Upper lobe of right lung (tissue), 1 donor: ENCODE data around the gene FABP3. TPM values are rescaled to one million over a fixed set of nuclear protein-coding genes. Genes with fewer than 3 reads are reported as not detected.
A peak's percentile ranks its signal among the peaks of the same experiment; 100 is the strongest.

Experiments
- ATAC-seq: fragments of 200-7000 bp; cut with Tn5 transposase; one replicate; pipeline ENCODE4 v1.9.1; 2020; ENCODE audit warnings: mild to moderate bottlenecking, moderate library complexity
- DNase-seq: peaks from one replicate; pipeline ENCODE4 v3.0.0-alpha.2; 2020
- H3K27ac ChIP-seq: fragments of 200-600 bp; one replicate; pipeline ENCODE4 v1.8.0; 2022
- H3K27me3 ChIP-seq: fragments of 200-600 bp; one replicate; pipeline ENCODE4 v1.8.0; 2022; ENCODE audit warnings: mild to moderate bottlenecking
- H3K36me3 ChIP-seq: fragments of 200-600 bp; one replicate; pipeline ENCODE4 v1.8.0; 2022
- H3K4me1 ChIP-seq: fragments of 200-600 bp; one replicate; pipeline ENCODE4 v1.8.0; 2022
- H3K4me3 ChIP-seq: fragments of 200-600 bp; one replicate; pipeline ENCODE4 v1.8.0; 2022; ENCODE audit warnings: mild to moderate bottlenecking
- H3K9me3 ChIP-seq: fragments of 200-600 bp; one replicate; pipeline ENCODE4 v1.8.0; 2022
- intact Hi-C: fragments of 100-400 bp; cut with DNase I; formaldehyde crosslinking; loops from one replicate; pipeline ENCODE4 v1.11.0; 2022
- total RNA-seq: library from RNA; stranded (reverse); fragmentation: NEBNext Ultra II Directional; extraction: Animal tissue kit (Norgen Biotek cat#: 25700); gene quantifications from one replicate; pipeline ENCODE4 v1.2.1, GENCODE V29; 2021
- TF ChIP-seq, protein P1 (sequence below): fragments of 200-600 bp; IDR thresholded peaks from one replicate; pipeline ENCODE4 v1.8.0; 2022; ENCODE audit warnings: antibody characterized with exemption
- donor health status: DM: no; HTN: yes; CAD: no; lungs with severe emphysema.

FABP3 gene
- total RNA-seq, 1 donor from 2014 or later, result 63.6 TPM

DNA sequence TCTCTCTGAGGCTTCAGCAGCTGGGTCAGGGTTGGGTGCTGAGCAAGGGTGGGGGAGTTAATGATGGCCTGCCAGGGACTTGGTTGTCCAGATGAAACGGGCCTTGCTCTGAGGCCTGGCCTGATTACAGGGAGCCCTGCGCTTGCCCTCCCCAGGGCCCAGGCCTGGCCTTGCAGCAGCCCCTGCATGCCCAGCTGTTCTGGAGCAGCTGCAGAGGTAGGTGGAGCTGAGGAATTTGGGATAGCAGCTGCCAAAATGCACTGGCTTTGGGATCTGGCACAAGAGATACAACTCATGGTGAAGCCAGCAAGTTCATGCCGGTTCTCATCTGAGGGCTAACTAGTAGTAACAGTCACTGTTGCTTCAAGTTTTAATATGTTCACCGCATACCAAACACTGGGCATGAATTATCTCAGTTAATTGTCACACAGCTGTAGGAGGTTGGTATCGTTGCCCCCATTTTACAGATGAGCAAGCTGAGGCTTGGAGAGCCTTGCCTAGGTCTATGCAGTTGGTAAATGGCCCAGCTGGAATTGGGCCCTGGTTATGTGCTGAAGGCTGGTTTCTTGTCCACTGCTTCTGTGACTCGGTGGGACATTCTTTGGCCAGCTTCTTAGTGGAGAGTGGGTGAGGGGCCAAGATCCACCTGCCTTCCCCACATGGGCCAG is 32.8 kb upstream of the FABP3 start:
- intact Hi-C loops, result no loop called here
- H3K4me1 ChIP-seq, result no peaks in the 10 kb centered on the region
- TF ChIP-seq, protein P1, sequence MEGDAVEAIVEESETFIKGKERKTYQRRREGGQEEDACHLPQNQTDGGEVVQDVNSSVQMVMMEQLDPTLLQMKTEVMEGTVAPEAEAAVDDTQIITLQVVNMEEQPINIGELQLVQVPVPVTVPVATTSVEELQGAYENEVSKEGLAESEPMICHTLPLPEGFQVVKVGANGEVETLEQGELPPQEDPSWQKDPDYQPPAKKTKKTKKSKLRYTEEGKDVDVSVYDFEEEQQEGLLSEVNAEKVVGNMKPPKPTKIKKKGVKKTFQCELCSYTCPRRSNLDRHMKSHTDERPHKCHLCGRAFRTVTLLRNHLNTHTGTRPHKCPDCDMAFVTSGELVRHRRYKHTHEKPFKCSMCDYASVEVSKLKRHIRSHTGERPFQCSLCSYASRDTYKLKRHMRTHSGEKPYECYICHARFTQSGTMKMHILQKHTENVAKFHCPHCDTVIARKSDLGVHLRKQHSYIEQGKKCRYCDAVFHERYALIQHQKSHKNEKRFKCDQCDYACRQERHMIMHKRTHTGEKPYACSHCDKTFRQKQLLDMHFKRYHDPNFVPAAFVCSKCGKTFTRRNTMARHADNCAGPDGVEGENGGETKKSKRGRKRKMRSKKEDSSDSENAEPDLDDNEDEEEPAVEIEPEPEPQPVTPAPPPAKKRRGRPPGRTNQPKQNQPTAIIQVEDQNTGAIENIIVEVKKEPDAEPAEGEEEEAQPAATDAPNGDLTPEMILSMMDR, result no peak
- no peak overlapping the region for H3K27ac ChIP-seq
- ATAC-seq (no peak), DNase-seq (no peak)
- H3K36me3 ChIP-seq, result no peaks in the 10 kb centered on the region
- no peak overlapping the region for H3K4me3 ChIP-seq
- no peaks in the 10 kb centered on the region for H3K9me3 ChIP-seq
- H3K27me3 ChIP-seq, result peaks cover 3% of the 10 kb centered on the region

DNA sequence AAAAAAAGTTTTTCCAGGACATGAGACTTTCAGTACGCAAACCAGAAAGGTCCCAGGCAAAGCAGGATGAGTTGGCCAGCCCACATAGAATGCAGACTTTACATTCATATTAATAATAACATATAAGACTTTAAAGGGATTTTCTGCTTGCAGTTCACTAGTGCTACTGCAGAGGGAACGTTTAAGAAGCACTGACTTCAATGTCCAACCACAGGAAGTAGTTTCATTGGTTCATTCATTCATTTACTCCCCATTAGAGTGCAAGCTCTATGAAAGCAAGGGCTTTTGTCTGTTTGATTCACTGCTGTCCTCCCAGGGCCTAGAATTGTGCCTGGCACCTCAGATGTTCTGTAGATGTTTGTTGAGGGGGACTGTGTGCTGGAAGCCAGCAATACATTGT is 28.4 kb upstream of the FABP3 start:
- Histone ChIP-seq H3K4me1 (no peaks in the 10 kb centered on the region), H3K9me3 (no peaks in the 10 kb centered on the region), H3K36me3 (no peaks in the 10 kb centered on the region), H3K4me3 (no peak overlapping the region), H3K27me3 (no peaks in the 10 kb centered on the region), H3K27ac (no peak overlapping the region)
- TF ChIP-seq, protein P1, result no peak
- ATAC-seq (no peak), DNase-seq (no peak)
- intact Hi-C loops, result no loop called here

DNA sequence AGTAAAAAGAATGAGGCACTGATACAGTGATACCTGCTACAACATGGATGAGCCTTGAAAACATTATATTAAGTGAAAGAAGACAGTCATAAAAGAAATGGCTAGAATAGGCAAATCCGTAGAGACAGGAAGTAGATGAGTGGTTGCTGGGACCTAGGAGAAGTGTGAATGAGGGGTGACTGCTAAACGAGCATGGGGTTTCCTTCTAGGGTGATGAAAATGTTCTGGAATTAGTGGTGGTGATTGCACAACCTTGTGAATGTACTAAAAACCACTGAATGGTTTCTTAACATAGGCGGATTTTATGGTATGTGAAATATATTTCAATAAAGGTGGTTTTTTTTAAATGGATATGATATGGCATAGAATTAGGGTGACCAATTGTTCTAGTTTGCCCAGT is 27.5 kb upstream of the FABP3 start:
- ATAC-seq (peak; percentile 64), DNase-seq (no peak)
- H3K4me3 ChIP-seq, result no peak overlapping the region
- no peaks in the 10 kb centered on the region for H3K27me3 ChIP-seq
- no peaks in the 10 kb centered on the region for H3K36me3 ChIP-seq
- TF ChIP-seq, protein P1, result no peak
- no peak overlapping the region for H3K27ac ChIP-seq
- intact Hi-C loops, result no loop called here
- no peaks in the 10 kb centered on the region for H3K4me1 ChIP-seq
- no peaks in the 10 kb centered on the region for H3K9me3 ChIP-seq

DNA sequence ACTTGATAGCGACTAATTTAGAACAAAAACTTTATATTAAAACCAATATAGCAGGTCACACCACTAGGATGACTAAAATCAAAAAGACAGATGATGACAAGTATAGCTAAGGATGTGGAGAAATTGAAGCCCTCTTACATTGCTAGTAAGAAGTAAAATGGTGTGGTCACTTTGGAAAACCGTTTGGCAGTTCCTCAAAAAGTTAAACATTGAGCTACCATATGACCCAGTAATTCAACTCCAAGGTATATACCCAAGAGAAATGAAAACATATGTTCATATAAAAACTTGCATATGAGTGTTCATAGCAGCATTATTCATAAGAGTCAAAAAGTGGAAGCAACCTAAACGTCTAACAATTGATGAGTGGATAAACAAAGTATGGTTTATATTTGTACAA is 27.1 kb upstream of the FABP3 start:
- Histone ChIP-seq H3K36me3 (no peaks in the 10 kb centered on the region), H3K4me1 (peaks cover 3% of the 10 kb centered on the region), H3K27ac (no peak overlapping the region), H3K4me3 (no peak overlapping the region), H3K27me3 (no peaks in the 10 kb centered on the region), H3K9me3 (no peaks in the 10 kb centered on the region)
- TF ChIP-seq, protein P1, result no peak
- intact Hi-C loops, result no loop called here
- DNase-seq (no peak), ATAC-seq (no peak)

DNA sequence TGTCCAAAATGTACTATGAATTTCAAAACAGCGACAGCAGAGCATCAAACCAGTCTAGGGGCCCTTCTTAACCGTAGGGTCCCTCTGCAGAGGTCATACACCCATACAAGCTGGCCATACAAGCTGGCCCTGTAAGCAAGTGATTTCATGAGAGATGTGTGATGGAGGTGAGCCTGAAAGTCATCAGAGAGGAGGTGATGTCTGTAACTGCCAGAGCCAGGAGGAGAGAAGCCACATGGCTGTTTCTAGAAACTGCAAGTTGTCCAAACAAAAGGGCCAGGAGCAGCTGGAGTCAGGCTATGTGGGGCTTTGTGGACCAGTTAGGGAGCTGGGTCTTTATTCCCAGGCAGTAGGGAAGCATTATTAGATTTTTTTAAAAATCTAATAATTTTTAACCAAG is 25.4 kb upstream of the FABP3 start:
- TF ChIP-seq, protein P1, result no peak
- no peak for ATAC-seq
- intact Hi-C loops, result no loop called here

More for the DNA sequence above, 25.4 kb upstream of the FABP3 start:
- Histone ChIP-seq H3K4me1 (peaks cover 11% of the 10 kb centered on the region), H3K27ac (no peak overlapping the region), H3K9me3 (no peaks in the 10 kb centered on the region), H3K27me3 (no peaks in the 10 kb centered on the region), H3K4me3 (no peak overlapping the region), H3K36me3 (no peaks in the 10 kb centered on the region)
- no peak for DNase-seq
